Measurements from ENCODE around the gene GPATCH2L.

The GPATCH2L gene

DNA sequence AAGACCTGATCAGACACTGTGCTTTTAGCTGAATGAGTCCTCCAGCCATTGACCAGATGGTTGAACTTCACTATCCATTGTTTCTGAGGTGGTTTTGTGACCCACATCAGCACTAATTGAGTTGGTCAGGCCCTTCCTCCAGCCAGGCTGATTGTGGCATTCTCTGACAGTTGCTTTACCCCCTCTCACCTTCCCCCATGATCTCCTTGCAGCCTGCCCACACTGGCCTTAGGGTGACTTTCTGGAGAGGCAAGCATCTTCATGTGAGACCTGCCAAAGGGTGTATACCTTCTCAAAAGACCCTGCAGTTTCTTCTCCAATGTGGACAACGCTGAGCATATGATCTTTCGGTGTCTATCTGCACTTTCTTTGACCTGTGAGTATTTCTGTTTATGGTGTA is 83.9 kb downstream of the GPATCH2L start:
- TF ChIP-seq, protein P1, sequence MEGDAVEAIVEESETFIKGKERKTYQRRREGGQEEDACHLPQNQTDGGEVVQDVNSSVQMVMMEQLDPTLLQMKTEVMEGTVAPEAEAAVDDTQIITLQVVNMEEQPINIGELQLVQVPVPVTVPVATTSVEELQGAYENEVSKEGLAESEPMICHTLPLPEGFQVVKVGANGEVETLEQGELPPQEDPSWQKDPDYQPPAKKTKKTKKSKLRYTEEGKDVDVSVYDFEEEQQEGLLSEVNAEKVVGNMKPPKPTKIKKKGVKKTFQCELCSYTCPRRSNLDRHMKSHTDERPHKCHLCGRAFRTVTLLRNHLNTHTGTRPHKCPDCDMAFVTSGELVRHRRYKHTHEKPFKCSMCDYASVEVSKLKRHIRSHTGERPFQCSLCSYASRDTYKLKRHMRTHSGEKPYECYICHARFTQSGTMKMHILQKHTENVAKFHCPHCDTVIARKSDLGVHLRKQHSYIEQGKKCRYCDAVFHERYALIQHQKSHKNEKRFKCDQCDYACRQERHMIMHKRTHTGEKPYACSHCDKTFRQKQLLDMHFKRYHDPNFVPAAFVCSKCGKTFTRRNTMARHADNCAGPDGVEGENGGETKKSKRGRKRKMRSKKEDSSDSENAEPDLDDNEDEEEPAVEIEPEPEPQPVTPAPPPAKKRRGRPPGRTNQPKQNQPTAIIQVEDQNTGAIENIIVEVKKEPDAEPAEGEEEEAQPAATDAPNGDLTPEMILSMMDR (conservative IDR thresholded peaks at IDR 0.05; ENCODE audit: low read depth, low read length), result no peak
- no peak overlapping the region for H3K4me3 ChIP-seq (ENCODE audit: low read length)
- DNase-seq (ENCODE audit: low read depth), result no peak

DNA sequence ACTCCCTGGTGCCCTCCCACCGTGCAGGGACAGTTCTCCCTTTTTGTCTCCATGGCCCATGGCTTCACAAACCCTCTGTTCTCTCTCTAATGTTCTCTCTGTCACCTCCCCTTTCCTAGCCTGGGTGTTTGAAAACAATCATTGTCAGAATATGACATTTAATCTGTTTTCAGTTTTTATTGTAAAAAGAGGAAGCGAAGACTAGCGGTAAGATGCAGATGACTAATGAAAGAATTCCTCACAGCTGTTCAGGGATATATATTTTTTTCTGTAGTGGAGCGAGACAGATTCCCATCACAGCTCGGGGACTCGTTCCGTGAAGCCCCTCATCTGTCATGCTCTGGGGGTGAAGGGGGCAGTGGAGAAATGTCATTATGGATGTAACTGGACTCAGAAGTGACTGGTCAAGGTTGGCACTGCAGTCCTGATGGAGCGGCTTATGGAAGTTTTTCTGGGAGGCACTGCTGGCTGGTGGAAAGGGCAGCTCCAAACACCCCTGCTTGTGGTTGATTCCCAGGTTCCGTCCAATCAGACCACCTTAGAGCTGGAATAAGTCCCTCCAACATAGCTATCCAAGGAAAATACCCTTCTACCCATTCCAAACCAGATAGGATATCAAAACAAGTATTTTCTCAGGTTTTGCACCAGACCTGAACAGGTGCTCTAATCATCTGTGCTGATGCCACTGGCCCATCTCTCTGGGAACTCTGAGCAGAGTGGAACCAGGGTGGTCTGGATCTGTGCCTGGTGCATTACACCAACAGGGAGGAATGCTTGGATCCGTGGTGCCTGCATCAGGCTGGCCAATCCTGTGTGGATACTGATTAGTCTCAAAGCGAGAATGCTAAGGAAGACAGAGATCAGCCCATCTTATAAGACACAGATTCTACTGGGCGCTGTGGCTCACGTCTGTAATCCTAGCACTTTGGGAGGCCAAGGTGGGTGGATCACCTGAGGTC is 84.7 kb downstream of the GPATCH2L start:
- H3K4me3 ChIP-seq (ENCODE audit: low read length), result no peak overlapping the region
- DNase-seq (ENCODE audit: low read depth), result no peak
- TF ChIP-seq, protein P1 (conservative IDR thresholded peaks at IDR 0.05; ENCODE audit: low read depth, low read length), result no peak

DNA sequence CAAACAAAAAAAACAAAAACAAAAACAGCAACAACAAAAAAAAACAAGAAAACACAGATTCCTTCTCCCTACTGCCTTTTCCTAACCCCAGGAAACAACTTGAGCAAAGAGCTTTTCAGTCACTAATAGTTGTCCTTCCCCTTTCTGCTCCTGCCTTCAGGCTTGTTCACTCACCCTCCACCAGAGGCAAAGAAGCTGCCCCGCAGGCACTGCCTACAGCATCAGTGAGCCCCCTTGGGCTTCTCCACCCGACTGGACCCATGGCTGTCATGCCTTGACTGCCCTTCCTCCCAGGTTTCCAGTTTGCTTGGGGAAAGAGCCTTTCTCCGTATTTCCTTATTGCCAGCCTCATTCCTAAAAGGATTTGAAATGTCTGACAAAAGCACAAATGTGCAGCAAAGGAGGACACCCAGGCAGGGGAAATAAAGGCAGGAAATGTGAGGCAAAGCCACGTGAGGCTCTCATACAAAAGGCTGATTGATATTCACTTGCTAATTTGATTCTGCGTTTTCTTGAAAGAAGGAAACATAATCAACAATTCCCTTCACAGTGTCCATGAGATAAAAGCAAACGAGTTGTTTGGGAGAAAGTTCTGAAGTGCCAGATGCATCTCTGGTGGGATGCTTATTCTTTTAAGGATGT is 85.7 kb downstream of the GPATCH2L start:
- no peak overlapping the region for H3K4me3 ChIP-seq (ENCODE audit: low read length)
- DNase-seq (ENCODE audit: low read depth), result no peak
- TF ChIP-seq, protein P1 (conservative IDR thresholded peaks at IDR 0.05; ENCODE audit: low read depth, low read length), result no peak

DNA sequence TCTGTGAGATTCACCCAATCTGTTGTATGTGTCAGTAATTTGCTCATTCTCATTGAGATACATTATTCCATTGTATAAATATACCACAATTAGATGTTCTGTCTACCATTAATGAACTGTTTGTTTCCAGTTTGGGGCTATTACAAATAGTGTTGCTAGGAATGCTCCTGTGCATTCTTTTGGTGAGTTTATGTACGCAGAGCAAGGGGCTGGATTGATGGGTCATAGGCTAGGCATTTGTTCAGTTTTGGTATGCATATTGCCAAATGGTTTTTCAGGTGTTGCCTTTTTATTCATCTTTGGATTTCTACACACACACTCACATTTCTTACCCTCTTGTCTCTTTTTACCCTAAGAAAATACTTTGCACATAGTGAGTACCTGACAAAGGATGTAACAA is 93.4 kb downstream of the GPATCH2L start:
- TF ChIP-seq, protein P1 (conservative IDR thresholded peaks at IDR 0.05; ENCODE audit: low read depth, low read length), result no peak
- no peak overlapping the region for H3K4me3 ChIP-seq (ENCODE audit: low read length)
- no peak for DNase-seq (ENCODE audit: low read depth)

DNA sequence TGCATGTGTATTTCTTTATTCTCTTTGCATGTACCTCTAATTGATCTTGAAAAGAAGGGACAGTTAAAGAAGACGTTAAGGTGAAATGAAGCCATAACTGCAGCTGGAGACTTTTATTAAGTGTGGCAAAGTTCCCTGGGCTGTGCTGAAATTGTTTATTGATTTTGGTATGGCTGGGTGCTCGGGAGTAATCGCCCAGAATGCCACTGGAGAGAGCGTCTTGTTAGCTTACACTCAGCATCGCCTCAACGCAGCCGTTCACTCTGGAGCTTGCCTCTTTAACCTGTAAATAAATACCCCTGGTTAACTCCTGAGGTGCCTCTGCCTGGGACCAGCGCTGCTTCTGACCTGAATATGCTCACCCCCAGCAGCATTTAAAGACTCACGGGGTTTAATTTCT is 98.6 kb downstream of the GPATCH2L start:
- no peak overlapping the region for H3K4me3 ChIP-seq (ENCODE audit: low read length)
- TF ChIP-seq, protein P1 (conservative IDR thresholded peaks at IDR 0.05; ENCODE audit: low read depth, low read length), result no peak
- no peak for DNase-seq (ENCODE audit: low read depth)

DNA sequence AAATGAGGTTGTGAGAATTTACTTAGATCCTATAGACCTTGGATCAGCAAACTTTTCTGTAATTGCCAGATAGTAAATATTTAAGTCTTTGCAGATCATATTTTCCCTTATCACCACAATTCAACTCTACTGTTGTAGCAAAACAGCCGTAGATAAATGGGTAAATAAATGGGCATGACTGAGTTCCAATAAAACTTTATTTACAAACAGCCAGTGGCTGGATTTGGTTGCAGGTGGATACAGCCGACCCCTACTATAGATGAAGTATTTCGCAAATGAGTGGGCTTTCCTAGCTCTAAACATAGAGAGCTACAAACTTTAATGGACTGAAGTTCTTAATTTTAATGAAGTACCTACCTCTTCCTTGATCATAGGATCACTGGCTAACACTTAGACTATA is 100.7 kb downstream of the GPATCH2L start:
- TF ChIP-seq, protein P1 (conservative IDR thresholded peaks at IDR 0.05; ENCODE audit: low read depth, low read length), result no peak
- DNase-seq (ENCODE audit: low read depth), result no peak
- H3K4me3 ChIP-seq (ENCODE audit: low read length), result no peak overlapping the region

All from retinal pigment epithelial cell (primary cell).